MCF 10A (cell line): ENCODE results near the gene MAD1L1. TPM values are rescaled to one million over a fixed set of nuclear protein-coding genes. Genes with fewer than 3 reads are reported as not detected.

Source experiments
- BruUV-seq: library from RNA; stranded (reverse); fragments of 400-500 nt; replicated peaks from 2 replicates; lab custom pipeline; 2021; lab: Mats Ljungman, UMichigan
- CTCF ChIA-PET: fragments of 300-600 bp; sonication (Branson Sonifier 250); formaldehyde crosslinking; extraction: SDS; loops from one replicate; lab custom pipeline; 2021; ENCODE audit warnings: antibody characterized with exemption, inconsistent platforms; lab: Yijun Ruan, JAX
- POLR2A ChIA-PET: fragments of 300-600, 350-650 bp; sonication (Branson Sonifier 250); formaldehyde crosslinking; extraction: SDS; loops from one replicate; lab custom pipeline; 2020; ENCODE audit warnings: antibody characterized with exemption, inconsistent platforms; lab: Yijun Ruan, JAX
- DNase-seq: peaks from one replicate; pipeline ENCODE4 v3.0.0-alpha.2; 2018; ENCODE audit not compliant: unreplicated experiment
- H3K27ac Mint-ChIP-seq: one replicate; pipeline ENCODE4 v1.8.0; 2022; ENCODE audit warnings: mild to moderate bottlenecking, low read depth, mixed read lengths; ENCODE audit not compliant: unreplicated experiment
- H3K27me3 Mint-ChIP-seq: one replicate; pipeline ENCODE4 v1.8.0; 2022; ENCODE audit warnings: mixed read lengths; ENCODE audit not compliant: insufficient read depth, unreplicated experiment
- H3K36me3 Mint-ChIP-seq: one replicate; pipeline ENCODE4 v1.8.0; 2022; ENCODE audit warnings: mild to moderate bottlenecking, moderate library complexity, mixed read lengths; ENCODE audit not compliant: insufficient read depth, unreplicated experiment
- H3K4me1 Mint-ChIP-seq: one replicate; pipeline ENCODE4 v1.8.0; 2022; ENCODE audit warnings: mixed read lengths; ENCODE audit not compliant: insufficient read depth, unreplicated experiment
- H3K4me3 Mint-ChIP-seq: one replicate; pipeline ENCODE4 v1.8.0; 2022; ENCODE audit warnings: mild to moderate bottlenecking, moderate library complexity, mixed read lengths; ENCODE audit not compliant: unreplicated experiment
- H3K9me3 Mint-ChIP-seq: one replicate; pipeline ENCODE4 v1.8.0; 2022; ENCODE audit warnings: mixed read lengths; ENCODE audit not compliant: unreplicated experiment
- CTCF ChIP-seq: fragments of 200-600 bp; IDR thresholded peaks from one replicate; pipeline ENCODE4 v1.8.0; 2022; ENCODE audit warnings: antibody characterized with exemption, mild to moderate bottlenecking; ENCODE audit not compliant: unreplicated experiment
- intact Hi-C: fragments of 100-400 bp; cut with micrococcal nuclease; formaldehyde crosslinking; loops from 2 replicates; pipeline ENCODE4 v1.14.1; 2022
- total RNA-seq: library from RNA; stranded (reverse); gene quantifications from 2 replicates; pipeline ENCODE4 v1.2.3, GENCODE V29; 2022

Gene MAD1L1
- total RNA-seq, 1 experiment from 2014 or later: 25.2 TPM

- ChIA-PET CTCF (interaction anchor here (0.5 to 0.6 kb wide), 2 partner anchors 220 to 619 kb away, joined by 3 read pairs; no protein-coding TSS in a partner anchor), POLR2A (no interaction called here)
- intact Hi-C loops: loop anchor here (10.0 kb wide), 1 partner anchor 618 kb away; the partner anchor contains the start of gene PSMG3
- Mint-ChIP-seq H3K27ac (no peak overlapping the region), H3K9me3 (peaks cover 12% of the 10 kb centered on the region), H3K4me3 (no peak overlapping the region), H3K27me3 (no peaks in the 10 kb centered on the region), H3K36me3 (peaks cover 17% of the 10 kb centered on the region), H3K4me1 (no peaks in the 10 kb centered on the region)
- TF ChIP-seq CTCF: no peak
- BruUV-seq: no TSS peak
- no peak for DNase-seq
These were observed 39.8 kb downstream of the MAD1L1 start for GRCh38 chr7:2192831-2193534.

GRCh38 chr7:2191016-2191415, 41.7 kb downstream of the MAD1L1 start:
- no peaks in the 10 kb centered on the region for H3K27me3 Mint-ChIP-seq
- H3K4me1 Mint-ChIP-seq: no peaks in the 10 kb centered on the region
- H3K27ac Mint-ChIP-seq: no peak overlapping the region
- peaks cover 12% of the 10 kb centered on the region for H3K9me3 Mint-ChIP-seq
- H3K36me3 Mint-ChIP-seq: peaks cover 15% of the 10 kb centered on the region
- CTCF ChIA-PET: interaction anchor here (0.6 kb wide), 1 partner anchor 125 kb away, joined by 3 read pairs; no protein-coding TSS in a partner anchor
- intact Hi-C loops: loop anchor here (10.0 kb wide), 1 partner anchor 616 kb away; the partner anchor contains the start of gene PSMG3
- TF ChIP-seq CTCF: no peak
- DNase-seq: no peak
- POLR2A ChIA-PET: no interaction called here
- BruUV-seq: no TSS peak
- no peak overlapping the region for H3K4me3 Mint-ChIP-seq

GRCh38 chr7:2190531-2190930, 42.2 kb downstream of the MAD1L1 start:
- intact Hi-C loops: loop anchor here (10.0 kb wide), 1 partner anchor 616 kb away; the partner anchor contains the start of gene PSMG3
- DNase-seq: no peak
- no TSS peak for BruUV-seq
- TF ChIP-seq CTCF: no peak
- no peak overlapping the region for H3K4me3 Mint-ChIP-seq
- H3K36me3 Mint-ChIP-seq: peaks cover 10% of the 10 kb centered on the region
- ChIA-PET POLR2A (interaction anchor here (0.6 kb wide), 1 partner anchor 17 kb away, joined by 3 read pairs; no protein-coding TSS in a partner anchor), CTCF (interaction anchor here (0.5 to 0.6 kb wide), 2 partner anchors 124 to 405 kb away, joined by 3 to 4 read pairs; no protein-coding TSS in a partner anchor)
- no peak overlapping the region for H3K27ac Mint-ChIP-seq
- H3K27me3 Mint-ChIP-seq: no peaks in the 10 kb centered on the region
- peaks cover 12% of the 10 kb centered on the region for H3K9me3 Mint-ChIP-seq
- H3K4me1 Mint-ChIP-seq: no peaks in the 10 kb centered on the region

GRCh38 chr7:2186166-2186565, 46.6 kb downstream of the MAD1L1 start:
- Mint-ChIP-seq H3K27me3 (no peaks in the 10 kb centered on the region), H3K36me3 (peaks cover 11% of the 10 kb centered on the region), H3K9me3 (peaks cover 12% of the 10 kb centered on the region), H3K4me3 (no peak overlapping the region), H3K4me1 (no peaks in the 10 kb centered on the region), H3K27ac (no peak overlapping the region)
- BruUV-seq: no TSS peak
- intact Hi-C loops: no loop called here
- no peak for TF ChIP-seq CTCF
- DNase-seq: no peak
- ChIA-PET POLR2A (no interaction called here), CTCF (interaction anchor here (0.9 kb wide), 1 partner anchor 9 kb away, joined by 5 read pairs; no protein-coding TSS in a partner anchor)
